ENCODE data around the gene PLEKHH2. TPM values are rescaled to one million over a fixed set of nuclear protein-coding genes. Genes with fewer than 3 reads are reported as not detected.

PLEKHH2 gene
- total RNA-seq, 1 donor from 2014 or later = 27.5 TPM

GRCh38 chr2:43699761-43700160 is 62.7 kb downstream of the PLEKHH2 start:
- Histone ChIP-seq H3K27ac (no peak overlapping the region), H3K27me3 (no peaks in the 10 kb centered on the region), H3K9me3 (no peaks in the 10 kb centered on the region), H3K4me1 (no peaks in the 10 kb centered on the region), H3K36me3 (no peaks in the 10 kb centered on the region), H3K4me3 (no peak overlapping the region)
- no peak for DNase-seq (ENCODE audit: extremely low spot score in 2 of 2)
- TF ChIP-seq CTCF (IDR thresholded peaks at IDR 0.05) (no peak), POLR2AphosphoS5 (IDR thresholded peaks at IDR 0.05; ENCODE audit: insufficient read depth in 1 of 2, low read depth in 1 of 2) (no peak), POLR2A (IDR thresholded peaks at IDR 0.05) (no peak)
- intact Hi-C loops (cut with DNase I) = no loop called here

GRCh38 chr2:43701111-43701510 is 64.1 kb downstream of the PLEKHH2 start:
- no peak for DNase-seq (ENCODE audit: extremely low spot score in 2 of 2)

GRCh38 chr2:43707255-43708015 is 70.4 kb downstream of the PLEKHH2 start:
- H3K27me3 ChIP-seq = no peaks in the 10 kb centered on the region
- H3K9me3 ChIP-seq = no peaks in the 10 kb centered on the region
- no peaks in the 10 kb centered on the region for H3K36me3 ChIP-seq
- peak overlapping the region; percentile 43 for H3K27ac ChIP-seq
- no peak for DNase-seq (ENCODE audit: extremely low spot score in 2 of 2)
- intact Hi-C loops (cut with DNase I) = no loop called here
- TF ChIP-seq POLR2AphosphoS5 (IDR thresholded peaks at IDR 0.05; ENCODE audit: insufficient read depth in 1 of 2, low read depth in 1 of 2) (peak in 1 of 2 donors; percentile 32), CTCF (IDR thresholded peaks at IDR 0.05) (no peak)
- H3K4me3 ChIP-seq = no peak overlapping the region
- no peaks in the 10 kb centered on the region for H3K4me1 ChIP-seq

More at GRCh38 chr2:43701111-43701510, 64.1 kb downstream of the PLEKHH2 start:
- no peak for TF ChIP-seq POLR2AphosphoS5 (IDR thresholded peaks at IDR 0.05; ENCODE audit: insufficient read depth in 1 of 2, low read depth in 1 of 2)
- no peak for TF ChIP-seq POLR2A (IDR thresholded peaks at IDR 0.05)
- no peak for TF ChIP-seq CTCF (IDR thresholded peaks at IDR 0.05)
- Histone ChIP-seq H3K27me3 (no peaks in the 10 kb centered on the region), H3K9me3 (no peaks in the 10 kb centered on the region), H3K4me1 (no peaks in the 10 kb centered on the region), H3K27ac (no peak overlapping the region), H3K4me3 (no peak overlapping the region), H3K36me3 (no peaks in the 10 kb centered on the region)
- intact Hi-C loops (cut with DNase I) = no loop called here

- DNase-seq (ENCODE audit: extremely low spot score in 2 of 2) = no peak
- intact Hi-C loops (cut with DNase I) = no loop called here
- Histone ChIP-seq H3K27ac (peak overlapping the region; percentile 43), H3K4me3 (no peak overlapping the region), H3K36me3 (no peaks in the 10 kb centered on the region), H3K4me1 (no peaks in the 10 kb centered on the region), H3K27me3 (no peaks in the 10 kb centered on the region), H3K9me3 (no peaks in the 10 kb centered on the region)
- TF ChIP-seq POLR2A (IDR thresholded peaks at IDR 0.05) (no peak), POLR2AphosphoS5 (IDR thresholded peaks at IDR 0.05; ENCODE audit: insufficient read depth in 1 of 2, low read depth in 1 of 2) (no peak), CTCF (IDR thresholded peaks at IDR 0.05) (no peak)
These were observed 71.1 kb downstream of the PLEKHH2 start for GRCh38 chr2:43708178-43708577.

- Histone ChIP-seq H3K36me3 (no peaks in the 10 kb centered on the region), H3K27me3 (no peaks in the 10 kb centered on the region), H3K4me3 (no peak overlapping the region), H3K27ac (no peak overlapping the region), H3K9me3 (no peaks in the 10 kb centered on the region), H3K4me1 (no peaks in the 10 kb centered on the region)
- intact Hi-C loops (cut with DNase I) = no loop called here
- no peak for DNase-seq (ENCODE audit: extremely low spot score in 2 of 2)
- TF ChIP-seq POLR2A (IDR thresholded peaks at IDR 0.05) (no peak), POLR2AphosphoS5 (IDR thresholded peaks at IDR 0.05; ENCODE audit: insufficient read depth in 1 of 2, low read depth in 1 of 2) (no peak)
These were observed 71.8 kb downstream of the PLEKHH2 start for GRCh38 chr2:43708891-43709290.
